HEK293T (cell line): ENCODE measurements around the gene SHFL.

Experiments
- CTCF ChIA-PET: fragments of 350-600 bp; formaldehyde crosslinking; extraction: SDS; loops from one replicate; lab custom pipeline; 2021; ENCODE audit warnings: antibody characterized with exemption, inconsistent platforms; lab: Yijun Ruan, JAX
- POLR2A ChIA-PET: fragments of 350-600 bp; formaldehyde crosslinking; extraction: SDS; loops from one replicate; lab custom pipeline; 2020; ENCODE audit warnings: antibody characterized with exemption, inconsistent platforms; lab: Yijun Ruan, JAX
- DNase-seq: peaks from one replicate; pipeline ENCODE4 v3.0.0; 2012; ENCODE audit warnings: mixed read lengths; ENCODE audit errors: extremely low spot score
- ARNT ChIP-seq: fragments of 450-650 bp; IDR thresholded peaks from 2 replicates; pipeline ENCODE4 v1.6.1; 2017; ENCODE audit warnings: mild to moderate bottlenecking
- BHLHE40 ChIP-seq: fragments of 450-650 bp; IDR thresholded peaks from 2 replicates; pipeline ENCODE4 v1.6.1; 2016; ENCODE audit warnings: mild to moderate bottlenecking, moderate library complexity, borderline replicate concordance
- CTBP1 ChIP-seq: fragments of 450-650 bp; IDR thresholded peaks from 2 replicates; pipeline ENCODE4 v1.6.1; 2016; ENCODE audit warnings: borderline replicate concordance
- ELF4 ChIP-seq: fragments of 450-650 bp; IDR thresholded peaks from 2 replicates; pipeline ENCODE4 v1.6.1; 2017; ENCODE audit warnings: antibody characterized with exemption
- FOXA1 ChIP-seq: fragments of 450-650 bp; IDR thresholded peaks from 2 replicates; pipeline ENCODE4 v1.6.1; 2016; ENCODE audit warnings: mild to moderate bottlenecking
- FOXK2 ChIP-seq: fragments of 450-650 bp; IDR thresholded peaks from 2 replicates; pipeline ENCODE4 v1.6.1; 2016; ENCODE audit warnings: mild to moderate bottlenecking
- FOXM1 ChIP-seq: fragments of 450-650 bp; IDR thresholded peaks from 2 replicates; pipeline ENCODE4 v1.6.1; 2017; ENCODE audit warnings: mild to moderate bottlenecking, borderline replicate concordance
- HDGF ChIP-seq: fragments of 450-650 bp; IDR thresholded peaks from 2 replicates; pipeline ENCODE4 v1.6.1; 2017; ENCODE audit warnings: antibody characterized with exemption, borderline replicate concordance
- L3MBTL2 ChIP-seq: fragments of 450-650 bp; conservative IDR thresholded peaks from 2 replicates; pipeline ENCODE4 v1.6.1; 2016; ENCODE audit warnings: mild to moderate bottlenecking
- LEF1 ChIP-seq: fragments of 450-650 bp; IDR thresholded peaks from 2 replicates; pipeline ENCODE4 v1.6.1; 2017; ENCODE audit warnings: mild to moderate bottlenecking, borderline replicate concordance
- NFRKB ChIP-seq: fragments of 450-650 bp; IDR thresholded peaks from 2 replicates; pipeline ENCODE4 v1.6.1; 2016; ENCODE audit warnings: mild to moderate bottlenecking, moderate library complexity
- PKNOX1 ChIP-seq: fragments of 450-650 bp; IDR thresholded peaks from 2 replicates; pipeline ENCODE4 v1.6.1; 2016
- SP1 ChIP-seq: fragments of 450-650 bp; IDR thresholded peaks from 2 replicates; pipeline ENCODE4 v1.6.1; 2017
- SUZ12 ChIP-seq: fragments of 450-650 bp; IDR thresholded peaks from 2 replicates; pipeline ENCODE4 v1.6.1; 2016; ENCODE audit warnings: mild to moderate bottlenecking
- TARDBP ChIP-seq: fragments of 450-650 bp; IDR thresholded peaks from 2 replicates; pipeline ENCODE4 v1.6.1; 2016
- ZNF384 ChIP-seq: fragments of 450-650 bp; IDR thresholded peaks from 2 replicates; pipeline ENCODE4 v1.6.1; 2016

The SHFL gene

GRCh38 chr19:10112895-10113591, 26.9 kb downstream of the SHFL start:
- ChIA-PET POLR2A (interaction anchor here (1.1 to 4.3 kb wide), 3 partner anchors 10 to 182 kb away, joined by 3 to 24 read pairs (median 4); no protein-coding TSS in a partner anchor), CTCF (interaction anchor here (0.6 to 1.7 kb wide), 8 partner anchors 9 to 183 kb away, joined by 3 to 18 read pairs (median 3); partner anchors contain the start of gene ANGPTL6)
- TF ChIP-seq L3MBTL2 (peak; percentile 62), PKNOX1 (no peak)
- peak; percentile 62 for DNase-seq

- CTCF ChIA-PET: interaction anchor here (0.6 to 1.7 kb wide), 7 partner anchors 11 to 184 kb away, joined by 3 to 18 read pairs (median 3); partner anchors contain the start of gene ANGPTL6
- TF ChIP-seq SP1: no peak
- TF ChIP-seq NFRKB: no peak
- TF ChIP-seq ARNT: no peak
- no peak for TF ChIP-seq BHLHE40
- TF ChIP-seq L3MBTL2: no peak
- TF ChIP-seq FOXM1: no peak
- TF ChIP-seq ZNF384: no peak
- TF ChIP-seq LEF1: no peak
- no peak for TF ChIP-seq FOXA1
- no peak for TF ChIP-seq SUZ12
- TF ChIP-seq ELF4: no peak
- no peak for TF ChIP-seq HDGF
- TF ChIP-seq TARDBP: no peak
- TF ChIP-seq FOXK2: no peak
- no peak for TF ChIP-seq PKNOX1
- no peak for TF ChIP-seq CTBP1
- no peak for DNase-seq
- POLR2A ChIA-PET: interaction anchor here (1.1 to 4.3 kb wide), 4 partner anchors 7 to 183 kb away, joined by 3 to 24 read pairs (median 10); partner anchors contain the start of gene PPAN
Measured at GRCh38 chr19:10113592-10113963, 27.5 kb downstream of the SHFL start.

GRCh38 chr19:10113964-10114650, 28.0 kb downstream of the SHFL start:
- CTCF ChIA-PET: interaction anchor here (1.5 to 1.7 kb wide), 2 partner anchors 18 to 182 kb away, joined by 6 to 18 read pairs; no protein-coding TSS in a partner anchor
- TF ChIP-seq LEF1 (0 out of 2 replicates have a peak, but pooled peaks have one; percentile 29), TARDBP (no peak)

GRCh38 chr19:10114651-10115391, 28.7 kb downstream of the SHFL start:
- POLR2A ChIA-PET: interaction anchor here (1.8 to 4.3 kb wide), 3 partner anchors 8 to 17 kb away, joined by 5 to 24 read pairs (median 17); partner anchors contain the start of gene PPAN
- DNase-seq: no peak
- CTCF ChIA-PET: interaction anchor here (1.5 kb wide), 1 partner anchor 19 kb away, joined by 6 read pairs; no protein-coding TSS in a partner anchor
- TF ChIP-seq TARDBP: no peak
- TF ChIP-seq FOXA1: no peak
- no peak for TF ChIP-seq ELF4
- TF ChIP-seq PKNOX1: no peak
- no peak for TF ChIP-seq L3MBTL2
- no peak for TF ChIP-seq HDGF

More at GRCh38 chr19:10113964-10114650, 28.0 kb downstream of the SHFL start:
- DNase-seq: no peak
- POLR2A ChIA-PET: interaction anchor here (1.1 to 4.3 kb wide), 3 partner anchors 8 to 183 kb away, joined by 4 to 24 read pairs (median 17); partner anchors contain the start of gene PPAN

GRCh38 chr19:10115392-10116084, 29.4 kb downstream of the SHFL start:
- DNase-seq: no peak
- ChIA-PET CTCF (no interaction called here), POLR2A (interaction anchor here (1.8 to 4.3 kb wide), 3 partner anchors 9 to 18 kb away, joined by 5 to 24 read pairs (median 17); partner anchors contain the start of gene PPAN)
- TF ChIP-seq HDGF (0 out of 2 replicates have a peak, but pooled peaks have one; percentile 15), PKNOX1 (no peak), ELF4 (peak; percentile 11; the same call in 1 of the 2 replicates)
